HTERT RPE-1 (cell line): ENCODE data around the gene RPP25L.
"Not testable (repeated sequence)": the region's sequence is repeated elsewhere in the genome, so short reads cannot be mapped to it uniquely, and the experiment has no call there.

ENCODE experiments used
- in situ Hi-C: fragments of 300-500 bp; cut with MboI; formaldehyde crosslinking; loops from 4 replicates; pipeline ENCODE4 v1.14.3; 2020; ENCODE audit warnings: low sequenced_read_pairs

RPP25L gene, protein sequence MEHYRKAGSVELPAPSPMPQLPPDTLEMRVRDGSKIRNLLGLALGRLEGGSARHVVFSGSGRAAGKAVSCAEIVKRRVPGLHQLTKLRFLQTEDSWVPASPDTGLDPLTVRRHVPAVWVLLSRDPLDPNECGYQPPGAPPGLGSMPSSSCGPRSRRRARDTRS

DNA sequence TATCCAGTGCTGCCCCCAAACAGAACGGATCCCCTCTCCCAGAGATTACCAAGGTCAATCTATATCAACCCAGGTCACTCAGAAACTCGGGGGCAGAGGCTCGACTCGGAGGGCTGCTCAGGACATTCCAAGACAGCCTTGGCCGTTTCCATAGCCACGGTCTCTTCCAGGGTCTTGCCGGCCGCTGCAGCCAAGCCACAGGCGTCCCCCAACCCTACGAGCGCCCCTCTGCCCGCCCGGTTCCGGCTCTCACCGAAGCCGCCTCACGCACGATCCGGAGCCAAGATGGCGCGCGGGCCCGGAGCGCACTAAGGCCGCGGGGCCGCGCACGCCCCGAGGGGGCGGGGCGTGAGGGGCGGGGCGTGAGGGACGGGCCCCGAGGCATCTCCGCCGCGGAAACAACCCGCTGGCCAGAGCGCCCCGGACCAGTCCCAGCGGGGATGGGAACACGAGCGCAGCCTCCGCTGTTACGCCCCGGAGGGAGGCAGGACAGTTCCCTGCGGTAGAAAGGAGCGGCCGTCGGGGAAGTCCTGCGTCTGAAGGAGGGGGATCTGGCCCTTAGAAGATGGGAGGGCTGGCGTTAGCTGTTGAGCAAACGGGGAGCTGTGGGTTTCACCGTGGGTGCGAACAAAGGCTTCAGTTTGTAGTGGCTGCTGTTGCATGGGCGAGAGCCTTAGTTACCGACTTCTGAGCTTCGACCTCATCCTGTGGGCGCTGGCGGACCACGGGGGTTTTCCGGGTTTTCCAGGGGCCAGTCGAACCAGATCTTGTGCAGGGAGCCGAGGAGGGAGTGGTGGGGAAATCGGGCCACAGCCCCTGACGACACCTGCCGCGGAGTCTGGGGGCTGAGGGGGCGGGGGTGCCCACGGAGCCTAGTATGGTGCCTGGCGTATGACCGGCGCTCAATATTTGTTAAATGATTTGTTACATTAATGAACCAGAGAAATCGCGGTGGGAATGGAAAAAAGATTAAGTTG, at the start of gene RPP25L:
Gene RPP25L (minus strand): TSS at position 287 of the 977 bp plus-strand sequence. CDS start 801 bp downstream, outside the sequence.
- in situ Hi-C loops: no loop called here

DNA sequence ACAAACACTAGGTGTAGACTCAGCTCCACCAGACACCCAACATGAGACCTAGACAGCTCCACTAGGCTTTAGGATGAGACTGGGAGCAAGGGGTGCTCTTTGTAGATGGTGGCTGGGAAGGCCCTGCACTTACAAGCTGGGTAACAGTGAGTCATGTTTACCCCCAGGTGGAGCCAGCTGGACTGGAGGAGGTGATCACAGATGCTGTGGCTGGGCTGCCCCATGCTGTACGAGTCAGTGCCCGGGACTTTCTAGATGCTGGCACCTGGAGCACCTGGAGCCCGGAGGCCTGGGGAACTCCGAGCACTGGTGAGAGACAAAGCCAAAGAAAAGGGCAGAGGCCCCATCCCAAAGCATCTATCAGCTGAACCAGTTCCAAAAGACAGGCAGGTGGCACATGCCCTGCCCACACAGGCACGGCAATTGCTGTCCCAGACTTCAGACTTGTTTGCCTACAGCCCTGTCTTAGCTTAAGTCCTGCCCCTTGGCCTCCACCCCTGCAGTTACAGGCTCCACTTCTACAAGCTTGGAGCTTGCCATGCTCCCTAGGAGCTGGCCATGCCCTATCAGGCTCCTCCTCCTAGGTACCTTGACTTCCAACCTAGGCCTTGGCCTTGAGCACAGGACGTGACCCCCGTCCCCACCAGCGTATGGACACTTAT, 47.8 kb upstream of the RPP25L start:
- in situ Hi-C loops: no loop called here

DNA sequence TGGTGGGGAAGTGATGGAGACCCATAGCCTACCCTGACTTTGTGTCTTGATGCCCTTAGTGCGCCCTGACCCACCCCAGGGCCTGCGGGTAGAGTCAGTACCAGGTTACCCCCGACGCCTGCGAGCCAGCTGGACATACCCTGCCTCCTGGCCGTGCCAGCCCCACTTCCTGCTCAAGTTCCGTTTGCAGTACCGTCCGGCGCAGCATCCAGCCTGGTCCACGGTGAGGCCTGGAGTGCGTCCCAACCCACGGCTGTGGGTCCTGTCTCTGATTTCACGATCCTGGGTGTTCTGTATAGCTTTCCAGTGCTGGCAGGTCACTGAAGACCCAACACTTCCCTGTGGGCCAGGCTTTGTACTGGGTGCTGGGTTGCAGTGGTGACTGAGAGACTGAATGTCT, 46.6 kb upstream of the RPP25L start:
- in situ Hi-C loops: no loop called here

DNA sequence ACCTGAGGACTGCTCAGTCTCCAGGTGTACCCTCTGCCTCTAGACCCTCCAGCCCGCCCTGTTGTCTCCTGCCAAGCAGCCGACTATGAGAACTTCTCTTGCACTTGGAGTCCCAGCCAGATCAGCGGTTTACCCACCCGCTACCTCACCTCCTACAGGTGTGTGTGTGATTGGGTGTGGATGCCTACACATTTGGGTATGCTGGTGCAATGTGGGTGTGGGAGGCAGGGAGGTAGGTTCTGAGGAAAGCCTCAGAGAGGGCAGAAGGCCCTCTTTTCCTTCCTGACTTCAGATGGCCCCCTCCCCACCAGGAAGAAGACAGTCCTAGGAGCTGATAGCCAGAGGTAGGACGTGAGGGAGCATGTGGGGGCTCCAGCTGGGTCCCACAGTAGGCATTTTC, 45.1 kb upstream of the RPP25L start:
- in situ Hi-C loops: no loop called here

DNA sequence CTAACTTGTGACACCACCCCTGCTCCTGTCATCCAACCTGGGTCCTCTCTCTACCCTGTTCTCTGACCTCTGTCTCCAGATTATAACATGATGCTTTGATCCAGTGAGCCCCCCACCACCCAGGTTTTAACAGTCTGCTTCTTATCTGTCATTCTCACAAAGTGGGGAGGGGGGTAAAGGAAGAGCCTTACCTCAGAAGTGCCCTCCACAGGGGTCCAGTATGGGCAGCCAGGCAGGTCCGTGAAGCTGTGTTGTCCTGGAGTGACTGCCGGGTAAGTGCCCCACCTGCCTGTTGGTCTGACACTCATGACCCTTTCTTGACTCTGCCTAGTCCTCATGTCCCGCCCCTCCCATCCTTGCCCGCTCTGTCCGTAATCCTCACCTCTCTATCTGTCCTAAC, 43.5 kb upstream of the RPP25L start:
- in situ Hi-C loops: no loop called here

DNA sequence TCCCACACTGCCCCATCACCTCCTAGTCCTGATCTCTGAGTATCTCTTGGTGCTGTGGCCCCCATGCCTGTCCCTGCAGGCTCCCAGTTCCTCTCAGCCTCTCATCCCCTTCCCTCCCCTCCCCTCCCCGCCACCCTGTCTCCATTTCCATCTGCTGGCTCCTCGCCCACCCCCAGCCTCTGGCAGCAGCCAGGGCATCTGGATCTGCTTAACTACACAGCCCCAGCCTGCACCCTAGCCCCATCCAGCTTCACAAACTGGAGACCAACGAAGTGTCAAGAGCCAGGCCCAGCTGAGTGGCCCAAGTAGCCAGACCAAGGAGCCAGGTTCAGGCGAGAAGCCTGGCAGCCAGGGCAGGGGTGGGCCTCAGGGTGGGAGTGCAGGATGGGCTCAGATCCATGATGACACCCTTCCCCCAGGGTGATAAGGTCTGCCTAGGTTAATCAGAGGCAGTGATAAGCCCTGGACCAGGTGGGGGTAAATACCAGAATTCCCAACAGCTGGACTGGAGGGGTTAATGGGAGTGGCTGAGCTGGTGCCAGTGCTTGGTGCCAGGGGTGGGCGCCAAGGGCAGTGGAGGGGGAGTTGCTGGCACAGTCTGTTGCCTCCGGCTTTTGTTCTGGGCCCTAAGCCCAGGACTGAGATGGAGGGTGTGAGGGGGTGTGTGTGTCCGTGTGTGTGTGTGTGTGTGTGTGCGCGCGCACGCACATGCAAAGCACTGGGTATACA, 42.6 kb upstream of the RPP25L start:
- in situ Hi-C loops: no loop called here

DNA sequence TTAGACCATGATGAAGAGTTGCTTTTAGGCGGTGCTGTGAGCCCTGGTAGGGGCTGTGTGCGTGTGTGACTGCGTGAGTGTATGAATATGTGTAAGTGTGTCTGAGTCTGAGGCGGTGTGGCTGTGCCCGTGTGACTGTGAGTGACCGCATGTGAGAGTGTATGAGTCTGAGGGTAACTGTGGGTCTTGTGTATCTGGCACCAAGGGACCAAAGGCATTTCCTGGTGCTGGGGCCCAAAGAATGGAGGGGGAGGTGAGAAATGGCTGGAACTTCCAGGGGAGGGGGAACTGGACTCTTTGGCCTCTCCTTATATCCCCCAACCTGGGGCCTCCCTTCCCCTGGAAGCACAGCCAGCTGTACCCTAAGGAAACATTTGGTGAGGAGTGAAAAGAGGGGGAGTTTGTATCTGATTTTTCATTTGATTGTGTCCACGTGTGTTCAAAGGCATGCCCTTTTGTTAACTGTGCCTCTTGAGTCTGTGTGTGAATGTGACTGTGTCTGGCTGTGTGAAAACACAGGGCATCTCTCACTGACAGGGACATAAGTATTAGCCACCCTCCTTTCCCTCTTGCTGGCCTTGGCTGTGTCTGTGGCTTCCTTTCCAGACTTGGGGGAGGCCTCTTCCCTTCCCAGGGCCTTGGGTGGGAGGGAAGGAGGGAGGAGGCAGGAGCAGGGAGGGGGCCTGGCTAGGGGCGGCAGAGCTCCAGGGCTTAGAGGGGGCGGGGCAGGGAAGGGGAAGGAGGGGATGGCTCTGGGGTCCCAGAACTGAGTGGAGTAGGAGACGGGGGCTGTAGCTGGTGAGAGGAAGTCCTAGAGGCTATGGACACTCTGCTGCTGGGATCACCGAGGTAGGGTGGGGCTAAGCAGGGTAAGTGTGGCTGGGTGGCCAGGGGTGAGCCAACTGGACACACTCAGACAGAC, 41.5 kb upstream of the RPP25L start:
- in situ Hi-C loops: no loop called here

DNA sequence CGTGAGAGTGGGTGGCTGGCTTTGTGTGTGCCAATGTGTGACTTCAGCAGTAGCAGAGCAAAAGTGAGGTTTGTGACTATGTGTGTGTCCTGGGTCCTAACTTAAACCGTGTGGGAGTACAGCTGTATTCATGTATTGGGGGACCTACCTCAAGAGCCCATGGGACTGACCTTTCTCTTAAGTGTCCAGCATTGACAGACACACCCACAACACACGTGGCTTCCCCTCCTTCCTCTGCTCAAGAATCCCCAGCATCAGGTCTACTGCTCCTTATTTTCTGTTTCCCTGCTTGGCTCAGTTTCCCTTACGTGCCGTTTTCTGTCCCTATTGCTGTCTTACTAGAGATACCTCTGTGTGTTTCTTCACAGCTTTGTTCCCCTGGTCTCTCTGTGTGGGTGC, 40.7 kb upstream of the RPP25L start:
- in situ Hi-C loops: no loop called here

DNA sequence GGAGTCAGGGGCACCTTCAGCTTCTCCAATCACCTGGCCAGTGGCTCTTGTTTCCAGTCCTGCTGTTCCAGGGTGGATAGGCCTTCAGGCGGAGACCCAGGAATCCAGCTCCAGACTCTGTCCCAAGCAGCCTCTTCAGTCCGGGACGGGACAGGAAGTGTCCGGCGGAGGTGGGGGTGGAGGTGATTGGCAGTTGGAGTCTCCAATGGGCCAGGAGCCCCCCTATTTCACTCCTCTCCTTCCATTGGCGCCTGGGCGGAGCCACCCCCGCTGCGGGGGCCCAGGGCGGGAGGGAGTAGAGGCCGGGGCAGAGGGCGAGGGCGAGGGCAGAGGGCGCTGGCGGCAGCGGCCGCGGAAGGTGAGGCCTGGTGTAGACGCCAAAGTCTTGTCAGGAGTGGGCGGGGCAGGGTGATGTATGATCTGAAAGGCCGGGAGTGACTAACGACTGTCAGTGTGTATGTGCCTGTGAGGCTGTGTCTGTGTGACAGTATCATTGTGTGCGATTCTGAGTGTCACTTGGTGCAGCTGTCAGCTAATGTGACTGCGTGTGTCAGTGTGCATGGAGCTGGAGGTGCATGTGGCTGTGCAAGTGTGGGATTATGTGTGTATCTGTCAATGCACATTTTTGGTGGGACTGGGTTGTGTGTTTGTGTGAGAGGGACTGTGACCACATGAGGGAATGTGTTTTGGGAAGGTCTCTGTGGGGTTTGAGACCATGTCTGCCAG, 40.1 kb upstream of the RPP25L start, which contains the start of gene IL11RA:
Gene IL11RA (plus strand): TSS at position 310 of the 726 bp plus-strand sequence. CDS start 3,033 bp downstream, outside the sequence.
- in situ Hi-C loops: no loop called here

DNA sequence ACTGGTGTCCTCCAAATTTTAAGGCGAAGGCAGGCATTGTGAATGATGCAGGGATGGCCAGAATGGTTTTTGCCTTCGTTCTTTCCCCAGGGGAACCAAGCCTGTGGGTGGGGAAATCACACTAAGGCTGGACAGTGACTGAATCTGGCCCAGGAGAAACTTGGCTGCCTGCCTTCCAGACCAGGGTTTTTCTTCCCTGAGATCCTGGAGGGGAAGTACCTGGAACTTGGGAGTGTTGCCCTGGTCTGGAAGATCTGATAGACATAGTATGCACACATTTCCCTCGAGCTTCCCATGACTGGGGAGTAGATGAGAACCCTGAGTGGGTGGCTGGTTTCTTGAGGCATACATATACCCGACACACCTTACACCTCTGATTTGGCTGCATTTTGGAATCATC, 39.4 kb upstream of the RPP25L start:
- in situ Hi-C loops: no loop called here

DNA sequence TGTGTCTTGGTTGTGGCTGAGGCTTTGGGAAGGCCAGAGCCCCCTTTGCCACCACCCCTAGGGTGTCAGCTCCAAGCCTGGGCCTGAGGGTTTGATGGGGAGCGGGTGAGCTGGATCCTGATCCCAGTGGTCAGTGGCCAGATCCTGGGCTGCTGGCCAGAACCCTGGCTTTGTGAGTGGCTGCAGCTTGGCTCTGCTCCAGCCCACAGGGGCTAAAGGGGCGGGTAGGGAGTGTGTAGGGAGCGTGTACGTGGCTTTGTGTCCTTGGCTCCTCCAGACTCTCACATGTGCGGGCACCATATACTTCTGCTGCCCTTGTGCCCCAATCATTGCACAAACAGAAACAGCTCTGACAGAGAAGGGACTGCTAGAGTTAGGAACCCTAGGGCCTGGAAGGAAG, 38.9 kb upstream of the RPP25L start:
- in situ Hi-C loops: no loop called here

DNA sequence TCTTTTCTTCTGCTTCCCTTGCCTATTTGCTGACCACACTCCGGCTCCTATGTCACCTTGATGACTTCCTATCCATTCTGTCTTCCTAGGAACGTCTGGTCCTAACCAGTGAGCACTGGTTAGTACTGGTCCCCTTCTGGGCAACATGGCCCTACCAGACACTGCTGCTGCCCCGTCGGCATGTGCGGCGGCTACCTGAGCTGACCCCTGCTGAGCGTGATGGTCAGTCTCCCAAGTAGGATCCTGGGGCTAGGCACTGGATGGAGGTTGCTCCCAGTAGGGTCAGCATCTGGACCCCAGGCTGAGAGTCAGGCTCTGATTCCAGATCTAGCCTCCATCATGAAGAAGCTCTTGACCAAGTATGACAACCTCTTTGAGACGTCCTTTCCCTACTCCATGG, 36.8 kb upstream of the RPP25L start:
- in situ Hi-C loops: no loop called here

DNA sequence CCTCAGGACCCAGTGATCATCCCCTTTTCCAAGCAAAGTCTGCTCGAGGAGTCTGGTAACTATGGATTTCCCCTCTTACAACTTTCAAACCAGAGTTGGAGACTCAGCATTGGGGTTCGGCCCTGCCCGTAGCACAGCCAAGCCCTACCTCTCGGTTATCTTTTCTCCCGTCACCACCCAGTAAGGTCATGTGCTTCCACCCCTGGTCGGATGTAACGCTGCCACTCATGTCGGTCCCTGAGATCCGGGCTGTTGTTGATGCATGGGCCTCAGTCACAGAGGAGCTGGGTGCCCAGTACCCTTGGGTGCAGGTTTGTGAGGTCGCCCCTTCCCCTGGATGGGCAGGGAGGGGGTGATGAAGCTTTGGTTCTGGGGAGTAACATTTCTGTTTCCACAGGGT, 35.8 kb upstream of the RPP25L start:
- in situ Hi-C loops: no loop called here

DNA sequence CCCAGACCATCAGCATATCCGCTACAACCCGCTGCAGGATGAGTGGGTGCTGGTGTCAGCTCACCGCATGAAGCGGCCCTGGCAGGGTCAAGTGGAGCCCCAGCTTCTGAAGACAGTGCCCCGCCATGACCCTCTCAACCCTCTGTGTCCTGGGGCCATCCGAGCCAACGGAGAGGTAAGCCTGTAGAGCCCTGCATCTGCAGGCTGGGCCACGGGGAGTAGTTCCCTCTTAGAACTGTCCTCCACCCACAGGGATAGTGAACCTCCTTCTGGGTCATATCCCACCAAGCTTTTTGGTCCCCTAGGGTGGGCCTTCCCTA, 35.1 kb upstream of the RPP25L start:
- in situ Hi-C loops: no loop called here

DNA sequence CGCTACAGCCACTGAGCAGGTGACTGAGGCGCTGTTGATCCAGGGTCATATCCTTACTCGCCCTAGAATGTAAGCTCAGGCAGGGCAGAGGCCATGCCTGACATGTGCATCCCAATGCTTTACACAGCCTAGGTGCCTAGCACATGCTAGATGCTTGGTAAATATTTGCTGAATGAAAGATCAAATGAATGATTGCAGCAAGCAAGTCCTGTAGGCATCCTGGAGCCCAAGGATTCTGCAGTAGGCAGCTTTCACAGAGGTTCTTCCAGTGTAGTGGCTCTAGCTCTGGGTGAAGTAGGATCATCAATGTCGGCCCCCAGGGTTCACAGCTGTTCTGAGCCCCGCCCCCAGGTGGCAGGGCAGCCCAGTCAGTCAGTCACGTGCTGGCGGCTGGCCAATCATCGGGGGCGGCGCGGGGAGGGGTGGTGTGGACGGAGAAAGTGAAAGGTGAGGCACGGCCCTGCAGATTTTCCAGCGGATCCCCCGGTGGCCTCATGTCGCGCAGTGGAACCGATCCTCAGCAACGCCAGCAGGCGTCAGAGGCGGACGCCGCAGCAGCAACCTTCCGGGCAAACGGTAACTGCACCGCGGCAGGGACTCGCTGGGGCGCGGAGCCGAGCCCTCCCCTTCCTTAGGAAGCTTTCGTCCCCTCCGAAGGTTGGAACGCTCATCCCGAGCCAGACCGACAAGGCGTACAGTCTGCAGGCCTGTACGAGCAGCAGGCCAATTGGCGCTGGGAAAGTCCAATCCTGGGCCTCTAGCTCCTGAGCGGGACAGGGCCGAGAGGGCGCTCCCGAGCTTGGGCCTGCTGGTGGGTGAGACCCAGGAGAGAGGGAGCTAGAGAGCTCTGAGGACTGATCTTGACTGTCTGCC, 34.5 kb upstream of the RPP25L start, which contains the start of gene GALT:
Gene GALT (plus strand): TSS at position 465 of the 873 bp plus-strand sequence. CDS start 30 bp downstream, at position 495.
- in situ Hi-C loops: no loop called here

DNA sequence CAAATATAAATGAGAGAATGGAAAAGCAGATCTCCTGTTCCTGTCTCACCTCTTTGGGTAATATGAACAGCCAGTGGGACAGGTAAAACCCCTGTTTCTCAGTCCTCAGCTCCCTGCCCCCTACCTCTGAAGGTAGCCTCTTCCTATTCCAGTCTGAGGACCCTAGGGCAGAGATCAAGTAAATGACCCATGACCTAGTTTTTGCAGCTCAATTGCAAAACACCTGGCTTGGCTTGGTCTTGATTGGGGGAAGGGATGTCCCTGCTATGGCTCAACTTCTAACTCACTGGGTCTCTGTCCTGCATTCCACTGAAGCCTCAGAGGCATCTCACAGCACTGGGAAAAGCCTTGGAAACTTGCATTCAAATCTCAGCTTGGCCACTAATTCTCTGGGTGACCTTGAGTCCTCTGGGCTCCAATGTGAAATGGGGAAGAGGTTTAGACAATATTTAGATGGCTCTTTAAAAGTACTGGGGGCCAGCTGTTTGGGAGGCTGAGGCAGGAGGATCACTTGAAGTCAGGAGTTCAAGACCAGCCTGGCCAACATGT, 32.9 kb upstream of the RPP25L start:
- in situ Hi-C loops: no loop called here

DNA sequence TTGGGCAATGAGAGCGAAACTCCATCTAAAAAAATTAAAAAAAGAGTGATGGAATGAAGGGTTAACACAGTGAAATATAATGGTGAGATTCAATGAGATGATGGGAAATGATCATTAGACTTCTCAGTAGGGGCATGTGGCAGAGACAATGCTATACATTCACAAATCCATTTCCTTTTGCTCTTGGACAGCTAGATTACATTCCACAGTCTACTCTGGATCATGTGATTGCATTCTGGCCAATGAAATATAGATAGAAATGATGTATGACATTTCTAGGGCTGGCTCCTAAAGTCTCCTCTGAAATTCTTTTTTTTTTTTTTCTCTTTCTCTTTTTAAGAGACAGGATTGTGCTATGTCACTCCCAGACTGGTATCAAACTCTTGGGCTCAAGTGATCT, 30.8 kb upstream of the RPP25L start:
- in situ Hi-C loops: no loop called here

DNA sequence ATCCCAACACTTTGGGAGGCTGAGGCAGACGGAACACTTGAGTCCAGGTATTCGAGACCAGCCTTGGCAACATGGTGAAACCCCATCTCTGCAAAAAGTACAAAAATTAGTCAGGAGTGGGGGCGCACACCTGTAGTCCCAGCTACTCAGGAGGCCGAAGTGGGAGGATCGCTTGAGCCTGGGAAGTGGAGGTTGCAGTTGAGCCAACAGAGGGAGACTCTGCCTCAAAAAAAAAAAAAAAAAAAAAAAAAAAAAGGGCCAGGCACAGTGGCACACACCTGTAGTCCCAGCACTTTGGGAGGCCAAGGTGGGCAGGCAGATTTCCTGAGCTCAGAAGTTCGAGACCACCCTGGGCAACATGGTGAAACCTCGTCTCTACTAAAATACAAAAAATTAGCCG, 27.4 kb upstream of the RPP25L start:
- in situ Hi-C loops: not testable (repeated sequence)
